A673 (cell line): ENCODE measurements around the gene GON4L. TPM values are rescaled to one million over a fixed set of nuclear protein-coding genes. Genes with fewer than 3 reads are reported as not detected.

Experiments used
- BruUV-seq: library from RNA; stranded (reverse); fragments of 400-500 nt; replicated peaks from 2 replicates; lab custom pipeline; 2021; lab: Mats Ljungman, UMichigan
- CTCF ChIA-PET: fragments of 300-600 bp; sonication (Branson Sonifier 250); formaldehyde crosslinking; loops from one replicate; lab custom pipeline; 2022; ENCODE audit warnings: antibody characterized with exemption; lab: Charles Lee
- POLR2A ChIA-PET: fragments of 300-600 bp; sonication (Branson Sonifier 250); formaldehyde crosslinking; loops from one replicate; lab custom pipeline; 2022; ENCODE audit warnings: antibody characterized with exemption; ENCODE audit not compliant: low non-redundant PET; lab: Charles Lee
- DNase-seq: peaks from one replicate; pipeline ENCODE4 v3.0.0-alpha.2; 2015; ENCODE audit warnings: low spot score
- H3K27ac ChIP-seq: fragments of 200-600 bp; sonication (generic); 2 replicates; pipeline ENCODE4 v1.5.1; 2016; ENCODE audit warnings: mixed run types, low read depth, mild to moderate bottlenecking, mixed read lengths, antibody characterized with exemption, low read length; ENCODE audit not compliant: poor library complexity, severe bottlenecking
- H3K27me3 ChIP-seq: fragments of 200-600 bp; sonication (generic); replicated peaks from 2 replicates; pipeline ENCODE4 v1.6.1; 2017; ENCODE audit warnings: mixed run types, low read depth, mild to moderate bottlenecking, mixed read lengths, antibody characterized with exemption, low read length; ENCODE audit not compliant: insufficient read depth, poor library complexity
- H3K36me3 ChIP-seq: fragments of 200-600 bp; sonication (generic); 2 replicates; pipeline ENCODE4 v1.6.1; 2016; ENCODE audit warnings: mixed run types, mild to moderate bottlenecking, mixed read lengths, antibody characterized with exemption, low read length; ENCODE audit not compliant: insufficient read depth, poor library complexity, severe bottlenecking
- H3K4me1 ChIP-seq: fragments of 200-600 bp; sonication (generic); 2 replicates; pipeline ENCODE4 v1.6.1; 2017; ENCODE audit warnings: mixed run types, mild to moderate bottlenecking, mixed read lengths, antibody characterized with exemption, low read length; ENCODE audit not compliant: insufficient read depth, poor library complexity, severe bottlenecking
- H3K4me3 ChIP-seq: fragments of 200-600 bp; sonication (generic); 2 replicates; pipeline ENCODE4 v1.5.1; 2016; ENCODE audit warnings: low read depth, mixed run types, mild to moderate bottlenecking, mixed read lengths, low read length; ENCODE audit not compliant: poor library complexity, severe bottlenecking
- H3K9me3 ChIP-seq: fragments of 200-600 bp; sonication (generic); 2 replicates; pipeline ENCODE4 v1.6.1; 2016; ENCODE audit warnings: mixed run types, low read depth, mild to moderate bottlenecking, mixed read lengths, antibody characterized with exemption, low read length; ENCODE audit not compliant: poor library complexity, severe bottlenecking
- CTCF ChIP-seq: fragments of 300-800, 200-600 bp; sonication (generic); conservative IDR thresholded peaks from 2 replicates; pipeline ENCODE4 v1.5.1; 2017; ENCODE audit warnings: low read depth, mild to moderate bottlenecking, antibody characterized with exemption, low read length, moderate library complexity, mixed read lengths
- EZH2 ChIP-seq: fragments of 200-600 bp; sonication (generic); IDR thresholded peaks from 2 replicates; pipeline ENCODE4 v1.6.1; 2017; ENCODE audit warnings: borderline replicate concordance, low read depth, mild to moderate bottlenecking, mixed read lengths, antibody characterized with exemption, low read length; ENCODE audit not compliant: poor library complexity, severe bottlenecking
- intact Hi-C: fragments of 100-400 bp; cut with micrococcal nuclease; formaldehyde crosslinking; loops from one replicate; pipeline ENCODE4 v1.10.0; 2022; ENCODE audit not compliant: unreplicated experiment
- total RNA-seq: library from RNA; stranded (reverse); gene quantifications from 2 replicates; pipeline ENCODE4 v1.2.3, GENCODE V29; 2021

Gene GON4L
- total RNA-seq, 1 experiment from 2014 or later = 55.7 TPM

DNA sequence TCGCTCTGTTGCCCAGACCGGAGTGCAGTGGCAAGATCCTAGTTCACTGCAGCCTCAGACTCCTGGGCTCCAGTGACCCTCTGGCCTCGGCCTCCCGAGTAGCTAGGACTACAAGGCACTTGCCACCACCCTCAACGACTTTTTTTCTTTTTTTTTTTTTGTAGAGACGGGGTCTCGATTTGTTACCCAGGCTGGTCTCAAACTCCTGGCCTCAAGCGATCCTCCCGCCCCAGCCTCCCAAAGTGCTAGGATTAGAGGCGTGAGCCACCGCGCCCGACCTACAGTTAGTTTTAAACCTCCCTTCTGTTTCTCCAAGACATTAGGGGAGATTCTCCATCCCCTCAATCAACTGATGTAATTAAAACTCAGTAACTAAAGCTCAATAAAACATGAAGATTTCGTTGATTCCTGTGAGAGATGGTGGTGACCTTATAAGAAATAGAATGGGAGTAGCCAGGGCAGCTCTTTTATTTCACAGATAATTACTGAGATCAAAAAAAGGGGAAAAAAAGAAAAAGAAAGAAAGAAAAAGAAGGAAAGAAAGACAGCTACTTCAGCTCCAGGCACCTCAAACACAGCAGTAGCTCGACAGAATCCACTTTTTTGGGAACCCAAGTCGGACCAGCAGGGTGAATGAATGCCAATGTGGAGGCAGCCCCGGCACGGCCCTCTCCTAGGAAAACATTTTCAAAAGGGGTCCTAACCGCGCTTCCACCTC is 598 bp downstream of the GON4L start:
- intact Hi-C loops = no loop called here
- ChIA-PET CTCF (no interaction called here), POLR2A (interaction anchor here (0.5 to 0.7 kb wide), 2 partner anchors 10 to 56 kb away, joined by 4 to 5 read pairs; no protein-coding TSS in a partner anchor)
- Histone ChIP-seq H3K27me3 (no peaks in the 10 kb centered on the region), H3K9me3 (no peaks in the 10 kb centered on the region), H3K4me3 (peak overlapping the region; percentile 57), H3K4me1 (peaks cover 11% of the 10 kb centered on the region), H3K27ac (peak overlapping the region; percentile 77), H3K36me3 (peaks cover 36% of the 10 kb centered on the region)
- DNase-seq = no peak
- TF ChIP-seq EZH2 (no peak), CTCF (no peak)
- BruUV-seq = TSS peak; percentile 81

- POLR2A ChIA-PET = no interaction called here
- no peak for TF ChIP-seq EZH2
- no peak for TF ChIP-seq CTCF
- intact Hi-C loops = no loop called here
- no peaks in the 10 kb centered on the region for H3K9me3 ChIP-seq
- no TSS peak for BruUV-seq
- H3K27me3 ChIP-seq = no peaks in the 10 kb centered on the region
- CTCF ChIA-PET = no interaction called here
- H3K36me3 ChIP-seq = peaks cover 46% of the 10 kb centered on the region
- no peak overlapping the region for H3K4me3 ChIP-seq
- no peaks in the 10 kb centered on the region for H3K4me1 ChIP-seq
- H3K27ac ChIP-seq = no peak overlapping the region
- DNase-seq = no peak
Observed at GRCh38 chr1:155850345-155850744, 6.7 kb downstream of the GON4L start.

- no peak for TF ChIP-seq EZH2
- TF ChIP-seq CTCF = no peak
- Histone ChIP-seq H3K4me1 (no peaks in the 10 kb centered on the region), H3K9me3 (no peaks in the 10 kb centered on the region), H3K27me3 (no peaks in the 10 kb centered on the region), H3K27ac (no peak overlapping the region), H3K36me3 (peaks cover 31% of the 10 kb centered on the region), H3K4me3 (no peak overlapping the region)
- DNase-seq = no peak
- BruUV-seq = no TSS peak
- intact Hi-C loops = no loop called here
- ChIA-PET CTCF (no interaction called here), POLR2A (no interaction called here)
Observed at GRCh38 chr1:155847823-155848529, 9.0 kb downstream of the GON4L start.
